Jurkat, Clone E6-1 (cell line): ENCODE results near the gene CAGE1.

Experiments
- DNase-seq: peaks from one replicate; pipeline ENCODE4 v3.0.0-alpha.2; 2011; ENCODE audit warnings: low read depth, low spot score
- H3K4me3 ChIP-seq: 2 replicates; pipeline ENCODE4 v1.5.1; 2011; ENCODE audit warnings: mild to moderate bottlenecking, low read length, control low read depth, moderate library complexity

Gene CAGE1

DNA sequence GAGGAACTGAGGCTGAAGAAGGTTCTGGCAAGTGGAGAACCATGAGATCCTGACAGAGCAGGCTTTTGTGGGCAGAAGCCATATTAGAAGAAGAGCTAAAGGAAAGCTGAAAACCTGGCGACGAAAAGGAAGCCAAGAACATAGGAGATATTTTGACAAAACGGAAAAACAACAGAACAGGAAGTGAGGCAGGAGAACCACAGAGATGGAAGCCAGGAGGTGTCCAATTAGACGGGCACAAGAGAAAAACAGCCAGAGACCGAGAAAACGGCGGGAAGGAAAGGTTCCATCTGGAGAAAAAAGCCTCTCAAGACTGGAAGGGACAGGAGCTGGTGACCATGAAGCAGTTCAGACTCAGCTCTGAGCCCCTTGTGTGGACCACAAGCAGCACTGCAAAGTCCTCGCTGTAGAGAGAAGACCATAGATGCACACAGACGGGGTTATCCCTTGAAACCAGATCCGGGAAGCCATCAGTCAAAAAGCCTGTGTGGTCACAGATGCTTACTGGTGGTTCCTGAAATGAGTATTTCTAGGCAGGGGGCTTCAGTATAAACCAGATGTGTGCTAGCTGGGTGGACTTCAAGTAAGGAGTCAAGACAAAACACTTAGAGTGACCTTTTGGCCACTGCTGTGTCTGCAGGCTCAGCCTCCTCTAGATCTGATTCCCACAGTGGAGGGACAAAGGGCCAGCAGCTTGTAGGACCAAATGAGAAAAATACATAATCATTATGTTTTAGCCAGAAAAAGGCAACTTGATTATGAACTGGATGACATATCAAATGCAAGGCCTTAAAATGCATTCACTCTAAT lies 107.2 kb downstream of the CAGE1 start:
- no peak for DNase-seq
- H3K4me3 ChIP-seq: no peak overlapping the region
